Measurements from ENCODE around the gene SAP30L. TPM values are rescaled to one million over a fixed set of nuclear protein-coding genes. Genes with fewer than 3 reads are reported as not detected.

SAP30L gene
- total RNA-seq, 1 experiment from 2014 or later = 13.3 TPM

GRCh38 chr5:154487541-154487940 is 41.7 kb downstream of the SAP30L start:
- no peaks in the 10 kb centered on the region for H3K9me3 ChIP-seq (ENCODE audit: low read length)
- no peak overlapping the region for H3K27ac ChIP-seq (ENCODE audit: low read length)
- no peaks in the 10 kb centered on the region for H3K36me3 ChIP-seq (ENCODE audit: insufficient read depth, low read length)
- no peaks in the 10 kb centered on the region for H3K27me3 ChIP-seq (ENCODE audit: low read length)
- H3K4me2 ChIP-seq (ENCODE audit: low read depth, low read length, poor library complexity, severe bottlenecking) = no peak overlapping the region
- no peaks in the 10 kb centered on the region for H3K79me2 ChIP-seq (ENCODE audit: low read length)
- DNase-seq = no peak
- no peak overlapping the region for H3K9ac ChIP-seq (ENCODE audit: low read length)
- H4K20me1 ChIP-seq (ENCODE audit: insufficient read depth, low read depth, low read length) = no peaks in the 10 kb centered on the region
- no peaks in the 10 kb centered on the region for H3K4me1 ChIP-seq (ENCODE audit: low read length)
- no peak overlapping the region for H3K4me3 ChIP-seq (ENCODE audit: low read length)
- no peaks in the 10 kb centered on the region for H3K9me2 ChIP-seq (replicated peaks; ENCODE audit: insufficient read depth, low read length)
- H2AFZ ChIP-seq (ENCODE audit: low read length) = no peak overlapping the region

DNA sequence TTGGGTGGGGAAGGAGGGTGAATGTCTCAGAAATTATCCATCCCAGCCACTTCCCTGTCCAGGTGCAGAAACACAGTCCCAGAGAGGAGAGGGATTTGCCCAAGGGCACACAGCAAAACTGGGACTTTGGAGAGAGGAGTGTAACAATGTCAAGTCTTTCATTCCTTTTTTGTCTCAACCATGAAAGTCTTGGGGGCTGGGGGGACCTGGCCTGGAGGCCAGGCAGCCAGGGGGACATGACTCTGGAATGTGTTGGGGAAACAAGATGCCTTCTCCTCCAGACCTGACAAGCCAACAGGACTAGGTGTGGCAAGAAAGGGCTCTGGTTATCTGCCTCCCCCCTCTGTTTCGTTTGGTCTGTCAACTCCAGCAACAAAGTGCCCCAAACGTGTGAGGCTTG is 46.1 kb downstream of the SAP30L start:
- Histone ChIP-seq H3K4me1 (ENCODE audit: low read length) (no peaks in the 10 kb centered on the region), H3K4me3 (ENCODE audit: low read length) (no peak overlapping the region), H3K27me3 (ENCODE audit: low read length) (no peaks in the 10 kb centered on the region), H3K4me2 (ENCODE audit: low read depth, low read length, poor library complexity, severe bottlenecking) (no peak overlapping the region), H3K27ac (ENCODE audit: low read length) (no peak overlapping the region), H3K9ac (ENCODE audit: low read length) (no peak overlapping the region), H3K9me2 (replicated peaks; ENCODE audit: insufficient read depth, low read length) (no peaks in the 10 kb centered on the region), H4K20me1 (ENCODE audit: insufficient read depth, low read depth, low read length) (no peaks in the 10 kb centered on the region), H3K9me3 (ENCODE audit: low read length) (no peaks in the 10 kb centered on the region), H3K36me3 (ENCODE audit: insufficient read depth, low read length) (no peaks in the 10 kb centered on the region), H3K79me2 (ENCODE audit: low read length) (no peaks in the 10 kb centered on the region), H2AFZ (ENCODE audit: low read length) (no peak overlapping the region)
- no peak for DNase-seq

DNA sequence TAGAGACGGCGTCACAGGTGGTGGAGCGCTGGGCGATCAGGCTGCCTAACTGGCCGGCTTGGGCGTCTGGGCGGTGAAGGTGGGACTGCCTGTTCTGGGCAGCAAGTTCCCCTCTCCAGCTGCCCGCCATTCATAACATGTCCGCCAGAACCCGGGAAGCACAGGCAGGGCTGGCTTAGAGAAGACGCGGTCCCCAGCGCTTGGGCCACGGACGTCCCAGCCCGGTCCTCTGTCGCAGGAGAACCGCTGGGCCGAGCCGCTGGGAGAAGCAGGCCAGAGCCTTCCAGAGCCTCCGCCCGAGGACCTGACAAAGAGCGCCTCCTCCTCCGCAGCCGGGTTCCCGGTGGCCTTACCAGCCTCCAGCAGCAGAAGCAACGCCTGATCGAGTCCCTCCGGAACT is 47.5 kb downstream of the SAP30L start:
- Histone ChIP-seq H3K36me3 (ENCODE audit: insufficient read depth, low read length) (no peaks in the 10 kb centered on the region), H2AFZ (ENCODE audit: low read length) (no peak overlapping the region), H3K4me2 (ENCODE audit: low read depth, low read length, poor library complexity, severe bottlenecking) (no peak overlapping the region), H3K9ac (ENCODE audit: low read length) (no peak overlapping the region), H3K27me3 (ENCODE audit: low read length) (no peaks in the 10 kb centered on the region), H3K79me2 (ENCODE audit: low read length) (no peaks in the 10 kb centered on the region), H3K27ac (ENCODE audit: low read length) (no peak overlapping the region), H3K9me2 (replicated peaks; ENCODE audit: insufficient read depth, low read length) (no peaks in the 10 kb centered on the region), H3K9me3 (ENCODE audit: low read length) (no peaks in the 10 kb centered on the region), H4K20me1 (ENCODE audit: insufficient read depth, low read depth, low read length) (no peaks in the 10 kb centered on the region), H3K4me1 (ENCODE audit: low read length) (no peaks in the 10 kb centered on the region), H3K4me3 (ENCODE audit: low read length) (no peak overlapping the region)
- DNase-seq = no peak

GRCh38 chr5:154494036-154494435 is 48.2 kb downstream of the SAP30L start:
- Histone ChIP-seq H3K27me3 (ENCODE audit: low read length) (no peaks in the 10 kb centered on the region), H3K4me3 (ENCODE audit: low read length) (no peak overlapping the region), H3K4me1 (ENCODE audit: low read length) (no peaks in the 10 kb centered on the region), H3K9me3 (ENCODE audit: low read length) (no peaks in the 10 kb centered on the region), H3K9me2 (replicated peaks; ENCODE audit: insufficient read depth, low read length) (no peaks in the 10 kb centered on the region), H3K27ac (ENCODE audit: low read length) (no peak overlapping the region), H3K4me2 (ENCODE audit: low read depth, low read length, poor library complexity, severe bottlenecking) (no peak overlapping the region), H3K9ac (ENCODE audit: low read length) (no peak overlapping the region), H4K20me1 (ENCODE audit: insufficient read depth, low read depth, low read length) (no peaks in the 10 kb centered on the region), H3K36me3 (ENCODE audit: insufficient read depth, low read length) (no peaks in the 10 kb centered on the region), H2AFZ (ENCODE audit: low read length) (no peak overlapping the region), H3K79me2 (ENCODE audit: low read length) (no peaks in the 10 kb centered on the region)
- DNase-seq = no peak

DNA sequence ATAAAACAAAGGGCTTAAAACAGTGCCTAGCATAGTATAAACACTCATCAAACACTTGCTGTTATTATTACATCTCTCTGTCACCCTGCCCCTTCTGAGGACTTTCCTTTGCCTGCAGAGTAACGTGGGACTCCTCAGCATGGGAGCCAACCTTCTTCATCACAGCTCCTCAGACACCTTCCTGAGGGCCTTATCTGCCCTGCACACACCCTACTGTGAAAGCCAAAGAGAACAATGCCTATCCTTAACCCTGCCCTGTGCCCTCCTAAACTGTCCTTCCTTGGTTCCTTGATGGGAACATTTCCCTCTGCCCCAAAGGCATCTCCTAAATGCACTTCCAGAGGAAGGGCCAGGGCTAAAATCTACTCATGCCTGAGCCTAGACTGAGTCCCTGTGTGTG is 52.8 kb downstream of the SAP30L start:
- Histone ChIP-seq H3K27me3 (ENCODE audit: low read length) (no peaks in the 10 kb centered on the region), H3K9me2 (replicated peaks; ENCODE audit: insufficient read depth, low read length) (no peaks in the 10 kb centered on the region), H4K20me1 (ENCODE audit: insufficient read depth, low read depth, low read length) (no peaks in the 10 kb centered on the region), H2AFZ (ENCODE audit: low read length) (no peak overlapping the region), H3K27ac (ENCODE audit: low read length) (no peak overlapping the region), H3K36me3 (ENCODE audit: insufficient read depth, low read length) (no peaks in the 10 kb centered on the region), H3K4me3 (ENCODE audit: low read length) (no peak overlapping the region), H3K4me1 (ENCODE audit: low read length) (no peaks in the 10 kb centered on the region), H3K79me2 (ENCODE audit: low read length) (no peaks in the 10 kb centered on the region), H3K4me2 (ENCODE audit: low read depth, low read length, poor library complexity, severe bottlenecking) (no peak overlapping the region), H3K9me3 (ENCODE audit: low read length) (no peaks in the 10 kb centered on the region), H3K9ac (ENCODE audit: low read length) (no peak overlapping the region)
- no peak for DNase-seq

DNA sequence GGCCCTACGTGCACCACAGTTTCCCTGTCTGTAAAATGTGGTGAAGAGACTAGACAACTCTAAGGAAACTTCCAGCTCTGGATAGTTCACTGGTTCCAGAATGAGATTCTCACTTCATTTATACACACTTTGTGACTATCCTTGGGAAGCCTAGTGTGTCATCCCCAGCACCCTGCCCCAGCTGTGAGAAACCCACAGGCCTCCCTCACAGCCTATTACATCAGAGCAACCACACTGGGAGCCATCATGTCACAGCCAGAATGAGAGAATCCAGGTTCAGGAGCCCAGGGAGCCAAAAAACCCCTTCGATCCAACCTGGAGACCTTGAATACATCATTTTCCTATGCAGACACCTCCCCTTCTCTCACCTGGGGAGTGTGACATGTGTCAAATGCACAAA is 53.2 kb downstream of the SAP30L start:
- Histone ChIP-seq H3K4me3 (ENCODE audit: low read length) (no peak overlapping the region), H3K27ac (ENCODE audit: low read length) (no peak overlapping the region), H2AFZ (ENCODE audit: low read length) (no peak overlapping the region), H3K9me2 (replicated peaks; ENCODE audit: insufficient read depth, low read length) (no peaks in the 10 kb centered on the region), H3K36me3 (ENCODE audit: insufficient read depth, low read length) (no peaks in the 10 kb centered on the region), H4K20me1 (ENCODE audit: insufficient read depth, low read depth, low read length) (no peaks in the 10 kb centered on the region), H3K79me2 (ENCODE audit: low read length) (no peaks in the 10 kb centered on the region), H3K9ac (ENCODE audit: low read length) (no peak overlapping the region), H3K27me3 (ENCODE audit: low read length) (no peaks in the 10 kb centered on the region), H3K9me3 (ENCODE audit: low read length) (no peaks in the 10 kb centered on the region), H3K4me1 (ENCODE audit: low read length) (no peaks in the 10 kb centered on the region), H3K4me2 (ENCODE audit: low read depth, low read length, poor library complexity, severe bottlenecking) (no peak overlapping the region)
- DNase-seq = no peak

- Histone ChIP-seq H2AFZ (ENCODE audit: low read length) (no peak overlapping the region), H3K9me2 (replicated peaks; ENCODE audit: insufficient read depth, low read length) (no peaks in the 10 kb centered on the region), H3K9ac (ENCODE audit: low read length) (no peak overlapping the region), H3K79me2 (ENCODE audit: low read length) (no peaks in the 10 kb centered on the region), H3K4me1 (ENCODE audit: low read length) (no peaks in the 10 kb centered on the region), H3K27ac (ENCODE audit: low read length) (no peak overlapping the region), H3K4me2 (ENCODE audit: low read depth, low read length, poor library complexity, severe bottlenecking) (no peak overlapping the region), H3K4me3 (ENCODE audit: low read length) (no peak overlapping the region), H3K36me3 (ENCODE audit: insufficient read depth, low read length) (no peaks in the 10 kb centered on the region), H4K20me1 (ENCODE audit: insufficient read depth, low read depth, low read length) (no peaks in the 10 kb centered on the region), H3K27me3 (ENCODE audit: low read length) (no peaks in the 10 kb centered on the region), H3K9me3 (ENCODE audit: low read length) (no peaks in the 10 kb centered on the region)
- DNase-seq = no peak
Observed at GRCh38 chr5:154501566-154501965, 55.8 kb downstream of the SAP30L start.

DNA sequence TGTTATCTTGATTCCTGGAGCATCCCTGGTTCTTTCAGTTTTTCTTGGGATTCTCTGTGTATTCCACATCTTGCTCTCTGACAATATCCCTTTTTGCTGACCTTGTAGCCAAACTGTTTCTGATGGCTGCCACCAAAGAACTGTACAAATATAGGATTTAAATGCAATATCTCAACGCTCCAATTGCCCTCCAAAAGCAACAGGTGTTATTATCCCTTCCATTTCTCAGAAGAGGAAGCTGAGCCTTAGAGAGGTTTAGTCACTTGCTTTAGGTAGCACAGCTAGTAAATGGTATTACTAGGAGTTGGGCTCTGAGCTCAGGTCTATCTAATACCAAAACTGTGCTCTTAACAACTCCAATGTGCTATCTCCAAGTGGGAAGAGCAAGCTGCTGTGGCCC is 56.4 kb downstream of the SAP30L start:
- H3K27me3 ChIP-seq (ENCODE audit: low read length) = no peaks in the 10 kb centered on the region
- H4K20me1 ChIP-seq (ENCODE audit: insufficient read depth, low read depth, low read length) = no peaks in the 10 kb centered on the region
- no peaks in the 10 kb centered on the region for H3K9me2 ChIP-seq (replicated peaks; ENCODE audit: insufficient read depth, low read length)
- H3K36me3 ChIP-seq (ENCODE audit: insufficient read depth, low read length) = no peaks in the 10 kb centered on the region
- H3K27ac ChIP-seq (ENCODE audit: low read length) = no peak overlapping the region
- H3K4me3 ChIP-seq (ENCODE audit: low read length) = no peak overlapping the region
- H3K79me2 ChIP-seq (ENCODE audit: low read length) = no peaks in the 10 kb centered on the region
- DNase-seq = no peak
- H3K4me1 ChIP-seq (ENCODE audit: low read length) = no peaks in the 10 kb centered on the region
- no peaks in the 10 kb centered on the region for H3K9me3 ChIP-seq (ENCODE audit: low read length)
- H3K4me2 ChIP-seq (ENCODE audit: low read depth, low read length, poor library complexity, severe bottlenecking) = no peak overlapping the region
- H2AFZ ChIP-seq (ENCODE audit: low read length) = no peak overlapping the region
- no peak overlapping the region for H3K9ac ChIP-seq (ENCODE audit: low read length)

GRCh38 chr5:154503698-154504039 is 57.9 kb downstream of the SAP30L start:
- H3K9me2 ChIP-seq (replicated peaks; ENCODE audit: insufficient read depth, low read length) = no peaks in the 10 kb centered on the region
- DNase-seq = no peak
- no peak overlapping the region for H2AFZ ChIP-seq (ENCODE audit: low read length)
- H3K79me2 ChIP-seq (ENCODE audit: low read length) = no peaks in the 10 kb centered on the region
- H3K4me3 ChIP-seq (ENCODE audit: low read length) = no peak overlapping the region
- H3K9me3 ChIP-seq (ENCODE audit: low read length) = no peaks in the 10 kb centered on the region
- H3K4me2 ChIP-seq (ENCODE audit: low read depth, low read length, poor library complexity, severe bottlenecking) = no peak overlapping the region
- H3K4me1 ChIP-seq (ENCODE audit: low read length) = no peaks in the 10 kb centered on the region
- no peaks in the 10 kb centered on the region for H3K36me3 ChIP-seq (ENCODE audit: insufficient read depth, low read length)
- H4K20me1 ChIP-seq (ENCODE audit: insufficient read depth, low read depth, low read length) = no peaks in the 10 kb centered on the region
- no peaks in the 10 kb centered on the region for H3K27me3 ChIP-seq (ENCODE audit: low read length)
- no peak overlapping the region for H3K9ac ChIP-seq (ENCODE audit: low read length)
- no peak overlapping the region for H3K27ac ChIP-seq (ENCODE audit: low read length)

All from Karpas-422 (cell line).